ENCODE results near the gene ABCC12.

ABCC12 gene

GRCh38 chr16:48131201-48131935 lies 24.4 kb downstream of the ABCC12 start:
- DNase-seq, result no peak

GRCh38 chr16:48129926-48130325 lies 25.9 kb downstream of the ABCC12 start:
- no peak for DNase-seq

- DNase-seq, result no peak
Observed at GRCh38 chr16:48128769-48129168, 27.0 kb downstream of the ABCC12 start.

- DNase-seq, result no peak
Observed at GRCh38 chr16:48126801-48127644, 28.8 kb downstream of the ABCC12 start.

- no peak for DNase-seq
Observed at GRCh38 chr16:48125888-48126287, 29.9 kb downstream of the ABCC12 start.

- no peak for DNase-seq
Observed at GRCh38 chr16:48124266-48124665, 31.5 kb downstream of the ABCC12 start.

GRCh38 chr16:48123104-48123788 lies 32.5 kb downstream of the ABCC12 start:
- peak; percentile 80 for DNase-seq

- no peak for DNase-seq
Observed at GRCh38 chr16:48121276-48121675, 34.5 kb downstream of the ABCC12 start.

GRCh38 chr16:48118841-48119240 lies 37.0 kb downstream of the ABCC12 start:
- no peak for DNase-seq

- peak; percentile 59 for DNase-seq
Observed at GRCh38 chr16:48117217-48118105, 38.3 kb downstream of the ABCC12 start.

- DNase-seq, result no peak
Observed at GRCh38 chr16:48115299-48115698, 40.5 kb downstream of the ABCC12 start.

- DNase-seq, result no peak
Observed at GRCh38 chr16:48114410-48114809, 41.4 kb downstream of the ABCC12 start.

- DNase-seq, result no peak
Observed at GRCh38 chr16:48113471-48113870, 42.3 kb downstream of the ABCC12 start.

- DNase-seq, result no peak
Observed at GRCh38 chr16:48113001-48113400, 42.8 kb downstream of the ABCC12 start.

GRCh38 chr16:48112600-48112999 lies 43.2 kb downstream of the ABCC12 start:
- no peak for DNase-seq

GRCh38 chr16:48110982-48111381 lies 44.8 kb downstream of the ABCC12 start:
- DNase-seq, result no peak

- no peak for DNase-seq
Observed at GRCh38 chr16:48110000-48110399, 45.8 kb downstream of the ABCC12 start.

GRCh38 chr16:48109475-48109874 lies 46.3 kb downstream of the ABCC12 start:
- no peak for DNase-seq

GRCh38 chr16:48106446-48106845 lies 49.3 kb downstream of the ABCC12 start:
- DNase-seq, result no peak

Measured in stimulated activated CD4-positive, alpha-beta T cell treated with anti-CD3 and anti-CD28 coated beads, Interleukin-4, amount 100 ng/mL, for 24 hours (primary cell).